ENCODE data around the gene PTPRG. TPM values are rescaled to one million over a fixed set of nuclear protein-coding genes. Genes with fewer than 3 reads are reported as not detected.

Gene PTPRG
- total RNA-seq, 4 donors from 2014 or later = 8.4 to 37.3 (median 14.9) TPM

DNA sequence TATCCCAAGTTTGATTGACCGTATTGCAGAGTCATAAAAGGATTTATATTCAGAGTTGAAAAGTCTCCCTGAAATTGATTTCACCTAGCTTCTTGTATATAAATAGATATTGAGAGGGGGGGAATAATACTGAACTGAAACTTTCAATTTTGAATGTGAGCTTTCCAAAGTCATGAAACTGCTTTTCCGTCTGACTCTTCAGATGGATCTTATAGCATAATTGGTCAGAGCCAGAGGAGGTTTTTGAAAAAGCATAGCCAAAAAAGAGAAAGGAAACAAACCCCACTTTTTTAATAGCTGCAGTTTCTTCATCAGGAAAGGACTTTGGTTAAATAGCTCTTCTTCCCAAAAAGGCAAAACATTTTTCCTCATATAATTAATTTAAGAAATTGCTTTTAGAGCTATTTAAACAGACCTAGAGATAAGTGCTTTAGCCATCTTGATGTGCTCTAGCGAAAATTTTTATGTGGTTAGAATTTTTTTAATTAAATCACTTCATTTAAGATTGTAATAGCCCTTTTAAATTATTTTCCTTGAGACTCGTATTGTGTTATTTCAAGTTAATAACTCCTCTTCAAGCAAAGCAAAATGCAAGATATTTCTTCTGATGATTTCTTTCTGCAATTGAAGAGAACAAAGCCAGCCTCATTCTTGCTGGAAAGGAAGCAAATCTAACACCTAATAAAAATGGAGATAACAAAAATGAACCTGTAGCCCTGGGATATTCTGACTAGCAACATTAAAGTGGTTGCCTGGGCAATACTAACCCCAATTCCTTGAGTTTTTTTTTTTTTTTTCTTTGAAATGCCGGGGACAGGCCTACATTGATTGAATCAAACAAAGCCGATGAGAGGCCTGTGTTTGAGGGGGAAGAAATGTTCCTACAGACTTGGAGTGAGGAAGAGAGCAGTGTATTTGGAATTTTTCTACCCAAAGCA, 173.6 kb downstream of the PTPRG start:
- no peak for DNase-seq (ENCODE audit: low spot score in 2 of 2)
- TF ChIP-seq, protein P1, sequence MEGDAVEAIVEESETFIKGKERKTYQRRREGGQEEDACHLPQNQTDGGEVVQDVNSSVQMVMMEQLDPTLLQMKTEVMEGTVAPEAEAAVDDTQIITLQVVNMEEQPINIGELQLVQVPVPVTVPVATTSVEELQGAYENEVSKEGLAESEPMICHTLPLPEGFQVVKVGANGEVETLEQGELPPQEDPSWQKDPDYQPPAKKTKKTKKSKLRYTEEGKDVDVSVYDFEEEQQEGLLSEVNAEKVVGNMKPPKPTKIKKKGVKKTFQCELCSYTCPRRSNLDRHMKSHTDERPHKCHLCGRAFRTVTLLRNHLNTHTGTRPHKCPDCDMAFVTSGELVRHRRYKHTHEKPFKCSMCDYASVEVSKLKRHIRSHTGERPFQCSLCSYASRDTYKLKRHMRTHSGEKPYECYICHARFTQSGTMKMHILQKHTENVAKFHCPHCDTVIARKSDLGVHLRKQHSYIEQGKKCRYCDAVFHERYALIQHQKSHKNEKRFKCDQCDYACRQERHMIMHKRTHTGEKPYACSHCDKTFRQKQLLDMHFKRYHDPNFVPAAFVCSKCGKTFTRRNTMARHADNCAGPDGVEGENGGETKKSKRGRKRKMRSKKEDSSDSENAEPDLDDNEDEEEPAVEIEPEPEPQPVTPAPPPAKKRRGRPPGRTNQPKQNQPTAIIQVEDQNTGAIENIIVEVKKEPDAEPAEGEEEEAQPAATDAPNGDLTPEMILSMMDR (IDR thresholded peaks at IDR 0.05) = no peak
- no peak for TF ChIP-seq POLR2A (IDR thresholded peaks at IDR 0.05)
- 62 to 67% methylated on average over 6 of the region's 6 CpGs for WGBS, 2 donors
- intact Hi-C loops (cut with DNase I; ENCODE audit: low total_unique reads) = no loop called here
- H3K4me3 ChIP-seq (ENCODE audit: low read depth, poor library complexity, severe bottlenecking) = no peak overlapping the region

DNA sequence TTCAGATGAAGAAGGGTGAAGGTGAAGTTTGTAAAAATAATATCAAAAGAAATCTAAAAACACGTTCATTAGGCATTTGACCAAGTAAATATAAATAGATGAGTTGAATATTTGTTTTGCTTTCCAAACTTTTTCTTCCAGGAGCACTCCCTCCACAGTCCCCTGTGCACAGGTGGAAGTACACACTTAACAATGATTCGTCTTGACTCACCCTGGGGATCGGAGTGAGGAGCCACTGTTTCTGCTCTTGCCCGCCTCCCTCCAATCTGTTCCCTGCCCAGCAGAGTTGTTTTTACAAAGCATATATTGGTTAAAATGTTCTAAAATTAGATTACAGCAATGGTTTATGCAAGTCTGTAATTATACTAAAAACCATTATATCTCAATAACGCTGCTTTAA, 175.1 kb downstream of the PTPRG start:
- intact Hi-C loops (cut with DNase I; ENCODE audit: low total_unique reads) = no loop called here
- 91 to 95% methylated on average over 5 of the region's 5 CpGs for WGBS, 2 donors
- no peak for TF ChIP-seq POLR2A (IDR thresholded peaks at IDR 0.05)
- TF ChIP-seq, protein P1 (IDR thresholded peaks at IDR 0.05) = no peak
- H3K4me3 ChIP-seq (ENCODE audit: low read depth, poor library complexity, severe bottlenecking) = no peak overlapping the region
- no peak for DNase-seq (ENCODE audit: low spot score in 2 of 2)

DNA sequence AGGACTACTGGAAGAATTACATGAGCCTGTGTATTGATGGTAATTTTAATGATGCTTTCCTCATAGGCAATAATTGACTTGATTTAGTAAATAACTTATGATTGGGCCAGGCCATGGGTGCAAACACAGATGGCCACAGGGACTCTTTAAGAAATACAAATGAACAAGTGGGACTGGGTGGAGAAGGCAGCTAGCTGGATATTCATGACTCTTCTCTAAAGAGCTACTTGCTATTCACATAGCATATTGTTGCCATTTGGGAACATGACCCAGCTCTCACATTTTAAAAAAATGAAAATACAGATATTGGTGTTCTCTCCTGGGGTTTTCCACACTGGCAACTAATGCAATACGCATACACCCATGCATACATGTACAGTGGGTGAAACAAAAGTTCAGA, 178.3 kb downstream of the PTPRG start:
- no peak overlapping the region for H3K4me3 ChIP-seq (ENCODE audit: low read depth, poor library complexity, severe bottlenecking)
- no peak for DNase-seq (ENCODE audit: low spot score in 2 of 2)
- TF ChIP-seq, protein P1 (IDR thresholded peaks at IDR 0.05) = no peak
- TF ChIP-seq POLR2A (IDR thresholded peaks at IDR 0.05) = no peak
- WGBS, 2 donors = 43 to 97% methylated on average over 1 of the region's 1 CpG
- intact Hi-C loops (cut with DNase I; ENCODE audit: low total_unique reads) = no loop called here

DNA sequence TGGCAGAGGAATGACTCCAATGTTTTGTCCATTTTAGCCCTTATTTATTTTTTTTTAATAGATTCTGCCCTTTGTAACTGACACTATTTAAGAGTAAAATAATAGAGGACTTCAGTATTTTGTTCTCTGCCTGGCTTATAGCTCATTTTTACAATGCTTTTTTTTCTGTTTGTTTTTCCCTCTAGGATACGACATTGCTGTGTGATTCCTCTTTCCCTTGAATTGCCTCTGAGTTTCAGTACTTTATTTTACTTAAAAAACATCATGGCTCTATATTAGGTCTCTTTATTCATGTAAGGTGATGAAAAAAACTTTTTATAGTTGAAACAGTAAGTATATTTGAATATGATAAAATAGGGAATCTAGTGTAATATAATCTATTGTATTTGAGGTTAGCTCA, 179.1 kb downstream of the PTPRG start:
- TF ChIP-seq POLR2A (IDR thresholded peaks at IDR 0.05) = no peak
- TF ChIP-seq, protein P1 (IDR thresholded peaks at IDR 0.05) = no peak
- intact Hi-C loops (cut with DNase I; ENCODE audit: low total_unique reads) = no loop called here
- WGBS, 2 donors = 63 to 66% methylated on average over 1 of the region's 1 CpG

DNA sequence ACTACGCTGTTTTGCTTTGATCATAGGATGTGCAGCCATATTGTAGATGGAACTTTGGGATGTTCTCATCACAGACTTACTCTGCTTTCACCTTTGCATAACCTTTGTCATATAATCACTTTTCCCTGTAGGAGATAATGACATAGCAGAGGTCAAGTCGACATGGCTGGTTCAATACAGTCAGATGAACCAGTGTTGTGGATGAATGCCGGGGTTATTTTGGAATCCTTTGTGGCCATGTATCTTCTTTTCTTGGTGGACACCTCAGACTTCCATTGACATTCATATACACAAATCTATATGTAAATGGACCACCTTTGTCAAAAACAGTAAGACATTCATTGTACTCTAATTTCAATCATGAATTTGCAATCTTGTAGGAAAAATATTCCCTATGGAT, 180.2 kb downstream of the PTPRG start:
- no peak overlapping the region for H3K4me3 ChIP-seq (ENCODE audit: low read depth, poor library complexity, severe bottlenecking)
- intact Hi-C loops (cut with DNase I; ENCODE audit: low total_unique reads) = no loop called here
- TF ChIP-seq POLR2A (IDR thresholded peaks at IDR 0.05) = no peak
- TF ChIP-seq, protein P1 (IDR thresholded peaks at IDR 0.05) = no peak
- no peak for DNase-seq (ENCODE audit: low spot score in 2 of 2)
- 90 to 93% methylated on average over 3 of the region's 3 CpGs for WGBS, 2 donors

More for the DNA sequence above, 179.1 kb downstream of the PTPRG start:
- no peak for DNase-seq (ENCODE audit: low spot score in 2 of 2)
- H3K4me3 ChIP-seq (ENCODE audit: low read depth, poor library complexity, severe bottlenecking) = no peak overlapping the region
